ENCODE data around the gene BICC1. TPM values are rescaled to one million over a fixed set of nuclear protein-coding genes. Genes with fewer than 3 reads are reported as not detected.

The BICC1 gene
- total RNA-seq, 1 donor from 2014 or later = 9.3 TPM

DNA sequence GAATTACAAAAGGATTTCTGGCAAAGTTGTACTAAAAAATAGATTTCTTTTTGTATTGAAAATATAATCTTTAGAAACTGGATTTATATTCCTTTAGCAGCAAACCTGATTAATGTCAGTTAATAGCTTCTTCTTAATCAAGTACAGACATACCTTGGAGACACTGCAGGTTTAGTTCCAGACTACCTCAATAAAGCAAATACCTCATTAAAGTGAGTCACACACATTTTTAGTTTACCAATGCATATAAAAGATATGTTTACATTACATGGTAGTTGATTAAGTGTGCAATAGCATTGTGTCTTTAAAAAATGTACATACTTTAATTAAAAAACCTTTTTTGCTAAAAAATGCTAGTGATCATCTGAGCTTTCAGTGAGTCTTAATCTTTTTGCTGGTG lies 215.0 kb downstream of the BICC1 start:
- no peaks in the 10 kb centered on the region for H3K36me3 ChIP-seq
- TF ChIP-seq, protein P1, sequence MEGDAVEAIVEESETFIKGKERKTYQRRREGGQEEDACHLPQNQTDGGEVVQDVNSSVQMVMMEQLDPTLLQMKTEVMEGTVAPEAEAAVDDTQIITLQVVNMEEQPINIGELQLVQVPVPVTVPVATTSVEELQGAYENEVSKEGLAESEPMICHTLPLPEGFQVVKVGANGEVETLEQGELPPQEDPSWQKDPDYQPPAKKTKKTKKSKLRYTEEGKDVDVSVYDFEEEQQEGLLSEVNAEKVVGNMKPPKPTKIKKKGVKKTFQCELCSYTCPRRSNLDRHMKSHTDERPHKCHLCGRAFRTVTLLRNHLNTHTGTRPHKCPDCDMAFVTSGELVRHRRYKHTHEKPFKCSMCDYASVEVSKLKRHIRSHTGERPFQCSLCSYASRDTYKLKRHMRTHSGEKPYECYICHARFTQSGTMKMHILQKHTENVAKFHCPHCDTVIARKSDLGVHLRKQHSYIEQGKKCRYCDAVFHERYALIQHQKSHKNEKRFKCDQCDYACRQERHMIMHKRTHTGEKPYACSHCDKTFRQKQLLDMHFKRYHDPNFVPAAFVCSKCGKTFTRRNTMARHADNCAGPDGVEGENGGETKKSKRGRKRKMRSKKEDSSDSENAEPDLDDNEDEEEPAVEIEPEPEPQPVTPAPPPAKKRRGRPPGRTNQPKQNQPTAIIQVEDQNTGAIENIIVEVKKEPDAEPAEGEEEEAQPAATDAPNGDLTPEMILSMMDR (IDR thresholded peaks at IDR 0.05) = no peak
- H3K9me3 ChIP-seq = peaks cover 0 to 18% of the 10 kb centered on the region in 2 donors
- H3K27ac ChIP-seq = no peak overlapping the region
- H3K27me3 ChIP-seq = no peaks in the 10 kb centered on the region
- no peak overlapping the region for H3K4me3 ChIP-seq
- H3K4me1 ChIP-seq = no peaks in the 10 kb centered on the region
- intact Hi-C loops (cut with DNase I) = no loop called here
- no peak for DNase-seq (ENCODE audit: low spot score in 2 of 2)

DNA sequence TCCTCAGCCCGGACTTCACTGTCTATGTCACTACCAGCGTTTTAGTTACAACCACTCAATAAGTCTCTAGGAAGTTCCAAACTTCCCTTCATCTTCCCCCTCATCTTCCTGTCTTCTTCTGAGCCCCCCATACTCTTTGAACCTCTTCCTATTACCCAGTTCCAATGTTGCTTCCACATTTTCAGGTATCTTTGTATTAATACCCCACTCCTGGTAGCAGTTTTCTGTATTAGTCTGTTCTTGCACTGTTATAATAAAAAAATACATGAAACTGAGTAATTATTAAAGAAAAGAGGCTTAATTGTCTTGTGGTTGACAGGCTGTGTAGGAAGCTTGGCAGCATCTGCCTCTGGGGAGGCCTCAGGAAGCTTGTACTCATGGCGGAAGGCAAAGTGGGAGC lies 218.6 kb downstream of the BICC1 start:
- Histone ChIP-seq H3K36me3 (no peaks in the 10 kb centered on the region), H3K4me1 (peaks cover 4 to 9% of the 10 kb centered on the region in 2 donors), H3K9me3 (peaks cover 0 to 18% of the 10 kb centered on the region in 2 donors), H3K27me3 (no peaks in the 10 kb centered on the region), H3K27ac (no peak overlapping the region), H3K4me3 (no peak overlapping the region)
- intact Hi-C loops (cut with DNase I) = no loop called here
- TF ChIP-seq, protein P1 (IDR thresholded peaks at IDR 0.05) = no peak
- DNase-seq (ENCODE audit: low spot score in 2 of 2) = no peak

DNA sequence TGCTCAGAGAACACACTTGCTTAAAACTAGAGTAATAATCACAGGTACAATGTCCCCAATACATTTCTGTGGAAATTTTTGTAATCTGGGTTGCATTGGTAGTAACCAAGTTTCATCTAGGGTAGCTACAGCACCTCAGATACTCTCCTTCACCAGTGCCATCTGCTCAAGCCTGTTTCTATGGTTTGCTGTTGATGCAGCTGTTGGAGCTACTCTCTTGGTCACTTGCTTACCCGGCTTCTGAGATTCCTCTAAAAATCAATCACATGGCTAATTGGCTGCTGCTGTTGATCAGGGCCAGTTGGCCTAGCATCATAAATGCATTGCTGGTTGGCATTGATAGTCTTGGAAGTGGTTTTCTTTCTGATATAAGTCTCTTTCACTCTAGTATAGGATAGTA lies 220.8 kb downstream of the BICC1 start:
- peaks cover 0 to 18% of the 10 kb centered on the region in 2 donors for H3K9me3 ChIP-seq
- H3K4me3 ChIP-seq = no peak overlapping the region
- no peak for DNase-seq (ENCODE audit: low spot score in 2 of 2)
- no peak overlapping the region for H3K27ac ChIP-seq
- H3K4me1 ChIP-seq = peaks cover 4 to 9% of the 10 kb centered on the region in 2 donors
- H3K36me3 ChIP-seq = no peaks in the 10 kb centered on the region
- no peaks in the 10 kb centered on the region for H3K27me3 ChIP-seq
- intact Hi-C loops (cut with DNase I) = no loop called here
- TF ChIP-seq, protein P1 (IDR thresholded peaks at IDR 0.05) = no peak

DNA sequence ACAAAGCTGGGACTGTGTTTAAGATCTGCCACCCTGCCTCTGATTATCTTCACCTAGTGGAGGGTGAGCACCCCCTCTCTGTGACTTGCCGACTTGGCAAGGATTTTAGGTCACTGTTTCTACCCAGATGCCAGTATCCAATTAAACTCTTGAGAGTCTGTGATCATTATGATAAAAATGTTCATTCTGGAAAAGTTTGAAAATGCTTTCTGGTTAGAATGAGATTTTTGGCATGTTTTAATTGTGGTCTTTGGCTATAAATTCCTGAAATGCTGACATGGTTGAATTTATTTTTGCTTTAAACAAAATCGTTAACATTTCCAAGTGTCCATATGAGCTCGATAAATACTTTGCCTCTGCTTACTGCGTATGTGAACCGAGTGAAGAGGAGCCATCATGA lies 221.4 kb downstream of the BICC1 start:
- DNase-seq (ENCODE audit: low spot score in 2 of 2) = no peak
- Histone ChIP-seq H3K36me3 (no peaks in the 10 kb centered on the region), H3K4me3 (no peak overlapping the region), H3K9me3 (peaks cover 0 to 11% of the 10 kb centered on the region in 2 donors), H3K27me3 (no peaks in the 10 kb centered on the region), H3K27ac (no peak overlapping the region), H3K4me1 (peaks cover 4 to 9% of the 10 kb centered on the region in 2 donors)
- TF ChIP-seq, protein P1 (IDR thresholded peaks at IDR 0.05) = peak in 1 of 3 experiments; percentile 12
- intact Hi-C loops (cut with DNase I) = no loop called here

DNA sequence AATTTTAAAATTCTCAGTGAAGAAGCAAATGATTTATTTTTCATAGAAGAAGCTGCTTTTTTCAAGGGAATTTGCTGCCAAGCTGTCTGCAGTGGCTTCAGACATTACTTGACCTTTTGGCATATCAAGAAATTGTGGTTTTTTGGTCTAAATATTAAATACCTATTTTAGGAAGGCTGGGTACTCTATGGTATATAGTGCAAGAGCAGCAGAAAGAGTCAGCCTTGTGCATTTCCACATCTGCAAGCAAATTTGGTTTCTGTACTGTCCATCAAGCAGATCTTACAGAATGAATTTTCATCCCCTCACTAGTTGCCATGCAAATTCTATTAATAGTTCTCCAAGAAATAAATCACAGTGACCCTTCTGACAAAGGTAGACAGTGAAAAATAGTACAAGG lies 222.0 kb downstream of the BICC1 start:
- Histone ChIP-seq H3K4me3 (peak overlapping the region in 1 of 2 donors; percentile 18), H3K27me3 (no peaks in the 10 kb centered on the region), H3K36me3 (no peaks in the 10 kb centered on the region), H3K27ac (peak overlapping the region; percentile 3 to 22), H3K4me1 (peaks cover 4 to 9% of the 10 kb centered on the region in 2 donors), H3K9me3 (peaks cover 0 to 10% of the 10 kb centered on the region in 2 donors)
- no peak for DNase-seq (ENCODE audit: low spot score in 2 of 2)
- intact Hi-C loops (cut with DNase I) = no loop called here
- TF ChIP-seq, protein P1 (IDR thresholded peaks at IDR 0.05) = no peak

DNA sequence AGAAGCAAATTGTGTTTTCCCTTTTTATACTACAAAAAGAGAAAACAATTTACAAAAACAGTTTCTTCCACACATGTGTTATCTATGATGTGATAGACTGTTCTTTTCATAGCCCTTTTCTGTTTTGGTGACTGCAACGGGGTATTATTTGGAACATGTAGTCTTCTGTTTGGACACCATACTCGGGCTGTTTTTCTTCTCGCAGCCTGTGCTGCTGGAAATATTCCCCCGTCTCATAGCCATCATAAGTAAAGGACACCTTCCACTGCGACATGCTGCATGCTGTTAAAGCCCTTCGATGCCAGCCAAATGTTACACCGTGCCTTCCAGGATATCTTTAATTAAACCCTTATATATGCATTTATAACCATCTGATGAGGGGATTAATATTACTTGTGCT lies 222.4 kb downstream of the BICC1 start:
- H3K4me1 ChIP-seq = peaks cover 4 to 9% of the 10 kb centered on the region in 2 donors
- no peak for DNase-seq (ENCODE audit: low spot score in 2 of 2)
- H3K4me3 ChIP-seq = peak overlapping the region in 1 of 2 donors; percentile 18
- peak overlapping the region in 1 of 2 donors; percentile 3 for H3K27ac ChIP-seq
- intact Hi-C loops (cut with DNase I) = no loop called here
- TF ChIP-seq, protein P1 (IDR thresholded peaks at IDR 0.05) = no peak
- H3K9me3 ChIP-seq = peaks cover 0 to 10% of the 10 kb centered on the region in 2 donors
- no peaks in the 10 kb centered on the region for H3K27me3 ChIP-seq
- H3K36me3 ChIP-seq = no peaks in the 10 kb centered on the region

Measured in ascending aorta (tissue), 2 donors.